WERI-Rb-1 (cell line): ENCODE data around the gene COX17.

Experiments
- DNase-seq: peaks from one replicate; pipeline ENCODE4 v3.0.0-alpha.2; 2020
- H3K27ac ChIP-seq: fragments of 250-450 bp; sonication (Bioruptor Pico); 2 replicates; pipeline ENCODE4 v1.5.1; 2020; ENCODE audit warnings: mild to moderate bottlenecking, moderate library complexity
- H3K27me3 ChIP-seq: fragments of 250-450 bp; sonication (Bioruptor Pico); 2 replicates; pipeline ENCODE4 v1.5.1; 2021; ENCODE audit warnings: mild to moderate bottlenecking, low read depth, moderate library complexity; ENCODE audit not compliant: insufficient read depth, severe bottlenecking
- H3K36me3 ChIP-seq: fragments of 250-450 bp; sonication (Bioruptor Pico); 2 replicates; pipeline ENCODE4 v1.5.1; 2020; ENCODE audit warnings: mild to moderate bottlenecking, moderate library complexity
- H3K4me3 ChIP-seq: 2 replicates; pipeline ENCODE4 v1.5.1; 2011; ENCODE audit warnings: low read depth, mild to moderate bottlenecking, control low read depth, low read length
- H3K9me3 ChIP-seq: fragments of 250-450 bp; sonication (Bioruptor Pico); 2 replicates; pipeline ENCODE4 v1.5.1; 2021; ENCODE audit warnings: mild to moderate bottlenecking, moderate library complexity; ENCODE audit not compliant: severe bottlenecking
- CTCF ChIP-seq: IDR thresholded peaks from 2 replicates; pipeline ENCODE4 v1.5.1; 2011; ENCODE audit warnings: low read depth, mild to moderate bottlenecking, control low read depth, inconsistent platforms, low read length

Gene COX17

GRCh38 chr3:119637679-119638477 lies 39.3 kb downstream of the COX17 start:
- DNase-seq = no peak
- no peaks in the 10 kb centered on the region for H3K27me3 ChIP-seq
- TF ChIP-seq CTCF = no peak
- H3K9me3 ChIP-seq = no peaks in the 10 kb centered on the region
- no peak overlapping the region for H3K4me3 ChIP-seq
- no peaks in the 10 kb centered on the region for H3K36me3 ChIP-seq
- H3K27ac ChIP-seq = peak overlapping the region; percentile 89

DNA sequence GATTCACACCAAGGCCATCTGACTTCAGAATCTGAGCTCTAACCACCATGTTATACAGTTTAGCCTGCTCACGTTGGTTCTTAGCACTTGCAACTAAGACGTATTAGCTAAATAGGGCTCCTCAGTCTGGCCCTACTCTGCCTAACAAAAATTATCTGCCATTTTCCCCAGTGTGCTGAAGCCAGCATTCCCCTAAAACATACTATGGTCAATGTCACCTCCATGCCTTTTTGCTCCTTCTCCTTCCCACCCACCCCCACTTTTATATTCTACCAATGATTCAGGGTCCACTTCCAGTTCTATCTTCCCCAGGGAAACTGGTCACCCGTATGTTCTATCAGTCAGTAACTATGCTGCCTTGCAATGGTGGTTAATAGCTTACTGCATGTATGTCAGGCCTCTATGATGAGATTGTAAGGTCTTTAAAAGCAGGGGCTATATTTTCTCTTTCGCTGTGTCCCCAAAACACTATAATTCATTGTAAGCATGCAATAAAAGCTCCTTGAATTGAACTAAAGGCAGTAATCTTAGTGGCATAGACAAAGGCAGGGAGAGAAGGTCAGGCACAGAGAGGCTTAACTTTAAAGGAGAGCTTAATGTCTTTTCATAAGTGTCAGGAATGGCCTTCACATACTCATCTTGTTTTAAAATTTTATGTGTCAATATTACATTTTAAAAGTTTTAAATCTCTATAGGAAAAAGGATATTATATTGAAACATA lies 40.2 kb downstream of the COX17 start:
- Histone ChIP-seq H3K27ac (peak overlapping the region; percentile 89), H3K9me3 (no peaks in the 10 kb centered on the region), H3K27me3 (no peaks in the 10 kb centered on the region), H3K4me3 (no peak overlapping the region), H3K36me3 (no peaks in the 10 kb centered on the region)
- TF ChIP-seq CTCF = no peak
- DNase-seq = no peak

GRCh38 chr3:119636249-119636648 lies 41.0 kb downstream of the COX17 start:
- Histone ChIP-seq H3K27me3 (no peaks in the 10 kb centered on the region), H3K4me3 (no peak overlapping the region), H3K27ac (no peak overlapping the region), H3K9me3 (no peaks in the 10 kb centered on the region), H3K36me3 (no peaks in the 10 kb centered on the region)
- no peak for TF ChIP-seq CTCF
- DNase-seq = no peak

DNA sequence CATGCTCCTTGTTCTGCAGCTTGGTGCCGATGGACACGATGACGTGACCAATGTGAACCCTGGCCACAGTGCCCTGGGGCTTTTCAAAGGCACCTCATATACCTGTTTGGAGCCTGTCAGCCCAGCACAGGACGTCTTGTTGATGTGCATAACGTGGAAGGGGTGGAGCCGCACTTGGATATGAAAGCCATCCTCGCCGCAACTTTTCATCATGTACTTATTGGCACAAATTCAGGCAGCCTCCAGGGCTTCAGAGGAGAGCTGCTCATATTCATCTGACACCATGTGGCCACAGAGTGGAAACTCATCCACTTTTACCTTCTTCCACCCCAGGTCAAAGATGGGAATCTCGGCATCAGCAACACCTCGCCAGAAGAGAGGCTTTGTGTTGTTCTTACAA lies 41.5 kb downstream of the COX17 start:
- H3K36me3 ChIP-seq = no peaks in the 10 kb centered on the region
- no peak overlapping the region for H3K4me3 ChIP-seq
- no peak for DNase-seq
- no peak overlapping the region for H3K27ac ChIP-seq
- H3K9me3 ChIP-seq = no peaks in the 10 kb centered on the region
- TF ChIP-seq CTCF = no peak
- no peaks in the 10 kb centered on the region for H3K27me3 ChIP-seq

- no peak overlapping the region for H3K27ac ChIP-seq
- H3K36me3 ChIP-seq = no peaks in the 10 kb centered on the region
- no peaks in the 10 kb centered on the region for H3K9me3 ChIP-seq
- H3K4me3 ChIP-seq = no peak overlapping the region
- TF ChIP-seq CTCF = no peak
- H3K27me3 ChIP-seq = no peaks in the 10 kb centered on the region
- no peak for DNase-seq
These were observed 44.4 kb downstream of the COX17 start for GRCh38 chr3:119632829-119633228.
